HG03095 (cell line): ENCODE measurements around the gene IGF1.
"Not testable (repeated sequence)": the region's sequence is repeated elsewhere in the genome, so short reads cannot be mapped to it uniquely, and the experiment has no call there.

Experiments used
- ATAC-seq: cut with Tn5 transposase; IDR thresholded peaks from one replicate; pipeline ENCODE4 v1.9.1; 2021; ENCODE audit warnings: moderate library complexity; ENCODE audit not compliant: unreplicated experiment

Gene IGF1

GRCh38 chr12:102390068-102390467 is 90.3 kb downstream of the IGF1 start:
- no peak for ATAC-seq

- ATAC-seq, result no peak
These were observed 91.9 kb downstream of the IGF1 start for GRCh38 chr12:102388469-102388868.

GRCh38 chr12:102385343-102385742 is 95.0 kb downstream of the IGF1 start:
- no peak for ATAC-seq

- no peak for ATAC-seq
These were observed 100.8 kb downstream of the IGF1 start for GRCh38 chr12:102379346-102380162.

- ATAC-seq, result no peak
These were observed 103.6 kb downstream of the IGF1 start for GRCh38 chr12:102376781-102377180.

- no peak for ATAC-seq
These were observed 104.1 kb downstream of the IGF1 start for GRCh38 chr12:102376181-102376747.

GRCh38 chr12:102374190-102374589 is 106.2 kb downstream of the IGF1 start:
- ATAC-seq, result no peak

- ATAC-seq, result no peak
These were observed 108.3 kb downstream of the IGF1 start for GRCh38 chr12:102372087-102372486.

- no peak for ATAC-seq
These were observed 109.2 kb downstream of the IGF1 start for GRCh38 chr12:102371165-102371564.

GRCh38 chr12:102369876-102370275 is 110.5 kb downstream of the IGF1 start:
- no peak for ATAC-seq

GRCh38 chr12:102365365-102365764 is 115.0 kb downstream of the IGF1 start:
- ATAC-seq, result no peak

GRCh38 chr12:102364709-102365108 is 115.7 kb downstream of the IGF1 start:
- ATAC-seq, result no peak

- no peak for ATAC-seq
These were observed 123.7 kb downstream of the IGF1 start for GRCh38 chr12:102356690-102357089.

GRCh38 chr12:102354281-102354680 is 126.1 kb downstream of the IGF1 start:
- not testable (repeated sequence) for ATAC-seq

GRCh38 chr12:102351322-102351721 is 129.0 kb downstream of the IGF1 start:
- ATAC-seq, result no peak

- ATAC-seq, result no peak
These were observed 130.3 kb downstream of the IGF1 start for GRCh38 chr12:102350070-102350469.

- no peak for ATAC-seq
These were observed 131.3 kb downstream of the IGF1 start for GRCh38 chr12:102349079-102349478.

GRCh38 chr12:102347811-102348210 is 132.6 kb downstream of the IGF1 start:
- ATAC-seq, result no peak
